ENCODE results near the gene PODXL2. TPM values are rescaled to one million over a fixed set of nuclear protein-coding genes. Genes with fewer than 3 reads are reported as not detected.
A peak's percentile ranks its signal among the peaks of the same experiment; 100 is the strongest.

Gene PODXL2
- total and polyA plus RNA-seq, 2 of the 8 experiments (the other 6 are each of a cell fraction or from before 2014, with no cell fraction given): 27.6 to 31.6 TPM

DNA sequence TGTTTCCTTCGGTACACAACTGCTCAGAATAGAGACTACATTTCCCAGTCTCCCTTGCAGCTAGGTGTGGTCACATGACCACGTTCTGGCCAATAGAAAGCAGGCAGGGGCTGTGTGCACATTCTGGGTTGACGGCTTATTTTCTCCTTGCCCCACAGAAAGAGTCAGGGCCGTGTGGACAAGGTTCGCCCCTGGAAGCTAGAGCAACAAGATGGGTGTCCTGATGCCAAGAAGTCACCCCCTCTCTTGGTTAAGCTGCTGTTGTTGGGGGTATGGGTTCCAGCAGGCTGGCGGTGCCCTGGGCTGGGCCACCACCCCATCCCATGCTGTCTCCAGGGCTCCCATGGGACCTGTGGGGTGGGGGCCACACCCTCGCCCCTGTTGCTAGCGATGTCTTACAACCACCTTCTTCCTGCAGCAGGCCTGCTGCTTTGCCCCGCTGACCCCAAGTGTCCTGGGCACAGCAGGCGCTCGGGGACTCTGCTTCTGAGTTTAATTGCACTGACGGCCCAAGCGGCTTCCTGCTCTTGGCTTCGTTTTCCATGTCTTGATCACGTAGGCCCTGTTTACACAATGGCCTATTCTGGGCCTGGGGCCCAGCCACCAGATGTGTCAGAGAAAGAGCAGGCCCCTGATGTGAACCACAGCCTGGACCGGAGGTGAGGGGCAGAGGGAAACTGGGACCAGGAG, 68.7 kb downstream of the PODXL2 start:
- peaks cover 0 to 3% (median under 1%) of the 10 kb centered on the region in 4 experiments; a peak in 2 of 7 replicates for H3K4me1 ChIP-seq (replicated peaks in 1 of 4; ENCODE audit: control insufficient read depth in 3 of 4, insufficient read depth in 4 of 4, low read length in 3 of 4)
- no peaks in the 10 kb centered on the region for H3K79me2 ChIP-seq (ENCODE audit: control insufficient read depth in 1 of 2, insufficient read depth in 2 of 2, low read length in 2 of 2)
- H4K5ac ChIP-seq (ENCODE audit: insufficient read length, low read depth, low read length): no peak overlapping the region
- 0 out of 2 replicates have a peak overlapping the region, but pooled peaks have one; percentile 35 for H2BK5ac ChIP-seq (ENCODE audit: low read depth, low read length)
- H3K4me3 ChIP-seq (ENCODE audit: extremely low read depth in 1 of 4, insufficient read depth in 2 of 4, low read depth in 3 of 4, low read length in 4 of 4): peak overlapping the region in 1 of 4 experiments; percentile 3; a peak in 1 of 8 replicates
- no peak overlapping the region for H3K56ac ChIP-seq (replicated peaks; ENCODE audit: insufficient read length, low read depth, low read length)
- no peaks in the 10 kb centered on the region for H3K9me3 ChIP-seq (ENCODE audit: insufficient read depth in 2 of 2, low read depth in 1 of 2, low read length in 1 of 2)
- H3K27me3 ChIP-seq (replicated peaks in 1 of 4; ENCODE audit: control insufficient read depth in 3 of 4, extremely low read depth in 1 of 4, insufficient read depth in 3 of 4, low read length in 3 of 4): no peaks in the 10 kb centered on the region
- H3K9ac ChIP-seq (replicated peaks in 1 of 4; ENCODE audit: extremely low read depth in 1 of 4, low read depth in 3 of 4, low read length in 3 of 4): no peak overlapping the region
- no peak overlapping the region for H3K27ac ChIP-seq (ENCODE audit: low read depth, low read length)
- no peak overlapping the region for H2BK120ac ChIP-seq (replicated peaks; ENCODE audit: low read depth, low read length)
- no peaks in the 10 kb centered on the region for H3K23me2 ChIP-seq (ENCODE audit: low read depth, low read length)
- ChIA-PET POLR2A (ENCODE audit: partially characterized antibody) (interaction anchor here (0.8 kb wide), 1 partner anchor 9 kb away, joined by 3 read pairs; no protein-coding TSS in a partner anchor), CTCF (ENCODE audit: partially characterized antibody) (interaction anchor here (0.5 to 12.8 kb wide), 17 partner anchors 7 to 262 kb away, joined by 3 to 172 read pairs (median 6); no protein-coding TSS in a partner anchor)
- H2BK12ac ChIP-seq (ENCODE audit: low read depth, low read length): no peak overlapping the region
- H3K79me1 ChIP-seq (ENCODE audit: low read depth, low read length): no peaks in the 10 kb centered on the region
- H3K23ac ChIP-seq (ENCODE audit: insufficient read length): no peak overlapping the region
- no peaks in the 10 kb centered on the region for H4K20me1 ChIP-seq (replicated peaks in 1 of 2; ENCODE audit: control insufficient read depth in 1 of 2, insufficient read depth in 2 of 2, low read length in 2 of 2)
- 77% methylated on average over 16 of the region's 16 CpGs; no CpG with 5 or more reads in 1 of the 2 experiments for WGBS, 2 experiments (ENCODE audit: extremely low coverage in 1 of 2, insufficient coverage in 1 of 2, insufficient read length in 1 of 2, insufficient replicate concordance in 2 of 2, low coverage in 1 of 2, low lambda C conversion rate in 2 of 2, missing lambda C conversion rate in 1 of 2)
- no peak overlapping the region for H4K91ac ChIP-seq (replicated peaks; ENCODE audit: insufficient read length, low read length)
- peak overlapping the region; percentile 12 to 20; a peak in 1 of 4 replicates for H3K4me2 ChIP-seq (ENCODE audit: insufficient read depth in 1 of 2, low read depth in 2 of 2, low read length in 2 of 2)
- H2AFZ ChIP-seq (ENCODE audit: low read length): peak overlapping the region; percentile 97
- TF ChIP-seq ZNF274 (IDR thresholded peaks at IDR 0.05; ENCODE audit: borderline replicate concordance, extremely low read depth, low read length) (no peak), KDM4A (IDR thresholded peaks at IDR 0.05; ENCODE audit: low read depth, low read length, severe bottlenecking) (no peak), RAD21 (IDR thresholded peaks at IDR 0.05 in 1 of 2, conservative IDR thresholded peaks at IDR 0.05 in 1 of 2; ENCODE audit: low read depth in 2 of 2, low read length in 2 of 2) (no peak), SIX5 (IDR thresholded peaks at IDR 0.05; ENCODE audit: low read depth, low read length) (peak; percentile 81), POLR2AphosphoS5 (IDR thresholded peaks at IDR 0.05; ENCODE audit: low read depth, low read length) (no peak), USF2 (IDR thresholded peaks at IDR 0.05; ENCODE audit: low read length) (peak; percentile 91), TAF1 (IDR thresholded peaks at IDR 0.05; ENCODE audit: low read depth, low read length) (0 out of 2 replicates have a peak, but pooled peaks have one; percentile 22)
- TF ChIP-seq, protein P1, sequence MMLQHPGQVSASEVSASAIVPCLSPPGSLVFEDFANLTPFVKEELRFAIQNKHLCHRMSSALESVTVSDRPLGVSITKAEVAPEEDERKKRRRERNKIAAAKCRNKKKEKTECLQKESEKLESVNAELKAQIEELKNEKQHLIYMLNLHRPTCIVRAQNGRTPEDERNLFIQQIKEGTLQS (IDR thresholded peaks at IDR 0.05; ENCODE audit: insufficient read depth, low read depth, low read length): peak; percentile 69
- H2BK15ac ChIP-seq (ENCODE audit: low read length): peak overlapping the region; percentile 25; the same call in 1 of the 2 replicates
- H3K36me3 ChIP-seq (ENCODE audit: control insufficient read depth in 2 of 4, insufficient read depth in 4 of 4, low read length in 3 of 4): no peaks in the 10 kb centered on the region
- no peak overlapping the region for H2BK20ac ChIP-seq (ENCODE audit: low read length)
- H4K8ac ChIP-seq (ENCODE audit: extremely low read depth, insufficient read depth, low read length): peak overlapping the region; percentile 80
- H2AK5ac ChIP-seq (ENCODE audit: low read depth, low read length): no peak overlapping the region
- no peak overlapping the region for H3K4ac ChIP-seq (replicated peaks; ENCODE audit: insufficient read length, low read depth, low read length)
- H3K14ac ChIP-seq (ENCODE audit: insufficient read length): no peak overlapping the region
- peak; percentile 94 for FAIRE-seq
- no peak overlapping the region for H3K18ac ChIP-seq (ENCODE audit: extremely low read depth, low read length)
- DNase-seq (ENCODE audit: low read depth in 1 of 2, low spot score in 2 of 2): peak in 1 of 2 experiments; percentile 72

Data from H1 (cell line).